ENCODE measurements around the gene HTT. TPM values are rescaled to one million over a fixed set of nuclear protein-coding genes. Genes with fewer than 3 reads are reported as not detected.
A peak's percentile ranks its signal among the peaks of the same experiment; 100 is the strongest.

Gene HTT
- total and polyA plus RNA-seq, 10 donors = 10.0 to 124 (median 84.4) TPM

- 88 to 94% (median 90%) methylated on average over 62 to 72 of the region's 72 CpGs for whole genome bisulfite sequencing, 5 donors
- no peaks in the 10 kb centered on the region for H3K27me3 ChIP-seq (replicated peaks in 1 of 7)
- no peak within 1 kb of the TSS for H3K4me3 ChIP-seq
- H3K4me1 ChIP-seq = peaks cover 0 to 6% (median 0%) of the 10 kb centered on the region in 6 donors
- H3K27ac ChIP-seq = no peak within 1 kb of the TSS
- DNase-seq = no peak
- TF ChIP-seq POLR2A (IDR thresholded peaks at IDR 0.05) (no peak), POLR2AphosphoS5 (IDR thresholded peaks at IDR 0.05) (no peak), CTCF (IDR thresholded peaks at IDR 0.05 in 8 of 11, conservative IDR thresholded peaks at IDR 0.05 in 3 of 11) (no peak)
- H3K36me3 ChIP-seq = peaks cover 0 to 24% (median 0%) of the 10 kb centered on the region in 6 donors
- intact Hi-C loops (cut with DNase I; ENCODE audit: low total_unique reads) = no loop called here
- no peaks in the 10 kb centered on the region for H3K9me3 ChIP-seq
Observed at GRCh38 chr4:3248811-3249661, 174.6 kb downstream of the HTT start, which contains the start of gene MSANTD1. TSS of gene MSANTD1 (plus strand) at chr4:3249159. CDS start at chr4:3249223, 64 bp downstream.

- Histone ChIP-seq H3K36me3 (peaks cover 0 to 23% (median 0%) of the 10 kb centered on the region in 6 donors), H3K27me3 (replicated peaks in 1 of 7) (no peaks in the 10 kb centered on the region), H3K9me3 (no peaks in the 10 kb centered on the region), H3K27ac (no peak overlapping the region), H3K4me1 (peaks cover 0 to 6% (median 0%) of the 10 kb centered on the region in 6 donors), H3K4me3 (no peak overlapping the region)
- WGBS, 5 donors = 84 to 98% (median 90%) methylated on average over 14 to 20 of the region's 20 CpGs
- TF ChIP-seq CTCF (IDR thresholded peaks at IDR 0.05 in 8 of 11, conservative IDR thresholded peaks at IDR 0.05 in 3 of 11) (no peak), POLR2A (IDR thresholded peaks at IDR 0.05) (no peak), POLR2AphosphoS5 (IDR thresholded peaks at IDR 0.05) (no peak)
- intact Hi-C loops (cut with DNase I; ENCODE audit: low total_unique reads) = no loop called here
- peak; percentile 57 for DNase-seq
Observed at GRCh38 chr4:3249711-3250437, 175.4 kb downstream of the HTT start.

- DNase-seq = peak; percentile 64
- no peak for TF ChIP-seq POLR2A (IDR thresholded peaks at IDR 0.05)
- no peak for TF ChIP-seq CTCF (IDR thresholded peaks at IDR 0.05 in 8 of 11, conservative IDR thresholded peaks at IDR 0.05 in 3 of 11)
- no peak for TF ChIP-seq POLR2AphosphoS5 (IDR thresholded peaks at IDR 0.05)
Observed at GRCh38 chr4:3250438-3250955, 176.0 kb downstream of the HTT start.

More at GRCh38 chr4:3250438-3250955, 176.0 kb downstream of the HTT start:
- Histone ChIP-seq H3K36me3 (peaks cover 0 to 20% (median under 1%) of the 10 kb centered on the region in 6 donors), H3K4me1 (peaks cover 0 to 6% (median 0%) of the 10 kb centered on the region in 6 donors), H3K27me3 (replicated peaks in 1 of 7) (no peaks in the 10 kb centered on the region), H3K9me3 (no peaks in the 10 kb centered on the region), H3K4me3 (no peak overlapping the region), H3K27ac (no peak overlapping the region)
- intact Hi-C loops (cut with DNase I; ENCODE audit: low total_unique reads) = no loop called here
- whole genome bisulfite sequencing, 5 donors = 86 to 92% (median 87%) methylated on average over 12 to 14 of the region's 14 CpGs

All from spleen (tissue), 11 donors.